ENCODE measurements around the gene COL1A1. TPM values are rescaled to one million over a fixed set of nuclear protein-coding genes. Genes with fewer than 3 reads are reported as not detected.

COL1A1 gene
- polyA plus RNA-seq, 1 of the 3 experiments (the other 2 are of a cell fraction), result 1,461 TPM

GRCh38 chr17:50157891-50158290 is 43.5 kb downstream of the COL1A1 start:
- Histone ChIP-seq H3F3A (replicated peaks; ENCODE audit: insufficient read depth) (peaks cover 24% of the 10 kb centered on the region), H3K9me3 (no peaks in the 10 kb centered on the region), H3K27me3 (ENCODE audit: insufficient read depth) (no peaks in the 10 kb centered on the region), H2AFZ (ENCODE audit: low read depth) (no peak overlapping the region), H3K9me2 (no peaks in the 10 kb centered on the region), H3K79me2 (ENCODE audit: insufficient read depth) (no peaks in the 10 kb centered on the region), H4K20me1 (ENCODE audit: insufficient read depth) (no peaks in the 10 kb centered on the region), H3K27ac (ENCODE audit: low read depth in 2 of 2, low read length in 1 of 2) (no peak overlapping the region), H3K9ac (no peak overlapping the region), H3K4me1 (ENCODE audit: control insufficient read depth in 1 of 2, insufficient read depth in 2 of 2, low read depth in 1 of 2, low read length in 1 of 2) (peaks cover 19 to 30% of the 10 kb centered on the region in 2 experiments; a peak in 3 of 4 replicates), H3K4me2 (no peak overlapping the region), H3K36me3 (replicated peaks in 1 of 2; ENCODE audit: control insufficient read depth in 1 of 2, insufficient read depth in 2 of 2, low read length in 1 of 2) (no peaks in the 10 kb centered on the region), H3K4me3 (ENCODE audit: low read depth in 2 of 2, low read length in 1 of 2) (no peak overlapping the region)
- no peak for DNase-seq
- POLR2A ChIA-PET, result no interaction called here
- TF ChIP-seq MXI1 (IDR thresholded peaks at IDR 0.05; ENCODE audit: low read depth, low read length), result no peak
- TF ChIP-seq GATA2 (CRISPR knock-in tag; IDR thresholded peaks at IDR 0.05), result no peak
- TF ChIP-seq JUND (IDR thresholded peaks at IDR 0.05), result no peak
- TF ChIP-seq YY1 (IDR thresholded peaks at IDR 0.05; ENCODE audit: low read depth), result no peak
- TF ChIP-seq NFIC (IDR thresholded peaks at IDR 0.05; ENCODE audit: borderline replicate concordance), result no peak
- no peak for TF ChIP-seq USF2 (IDR thresholded peaks at IDR 0.05; ENCODE audit: borderline replicate concordance, low read depth, low read length)
- no peak for TF ChIP-seq ZBTB33 (IDR thresholded peaks at IDR 0.05; ENCODE audit: borderline replicate concordance, low read depth)
- no peak for TF ChIP-seq MEF2A (IDR thresholded peaks at IDR 0.05; ENCODE audit: borderline replicate concordance, low read depth)
- CTCF ChIA-PET, result interaction anchor here (1.1 to 1.9 kb wide), 6 partner anchors 12 to 64 kb away, joined by 3 to 9 read pairs (median 4); no protein-coding TSS in a partner anchor
- WGBS (ENCODE audit: low lambda C conversion rate), result 82% methylated on average over 4 of the region's 4 CpGs

- Histone ChIP-seq H3K9ac (no peak overlapping the region; the same call in 1 of the 2 replicates), H3K9me2 (no peaks in the 10 kb centered on the region), H3K79me2 (ENCODE audit: insufficient read depth) (peaks cover 5% of the 10 kb centered on the region), H2AFZ (ENCODE audit: low read depth) (peak overlapping the region; percentile 44), H3K9me3 (no peaks in the 10 kb centered on the region), H3K27ac (ENCODE audit: low read depth in 2 of 2, low read length in 1 of 2) (no peak overlapping the region), H4K20me1 (ENCODE audit: insufficient read depth) (no peaks in the 10 kb centered on the region), H3K27me3 (ENCODE audit: insufficient read depth) (no peaks in the 10 kb centered on the region), H3K4me3 (ENCODE audit: low read depth in 2 of 2, low read length in 1 of 2) (no peak overlapping the region), H3K4me2 (peak overlapping the region; percentile 36; the same call in 1 of the 2 replicates), H3K36me3 (replicated peaks in 1 of 2; ENCODE audit: control insufficient read depth in 1 of 2, insufficient read depth in 2 of 2, low read length in 1 of 2) (no peaks in the 10 kb centered on the region), H3K4me1 (ENCODE audit: control insufficient read depth in 1 of 2, insufficient read depth in 2 of 2, low read depth in 1 of 2, low read length in 1 of 2) (peaks cover 23 to 34% of the 10 kb centered on the region in 2 experiments; a peak in 3 of 4 replicates), H3F3A (replicated peaks; ENCODE audit: insufficient read depth) (peaks cover 29% of the 10 kb centered on the region)
- no peak for TF ChIP-seq PBX3 (IDR thresholded peaks at IDR 0.05)
- TF ChIP-seq USF2 (IDR thresholded peaks at IDR 0.05; ENCODE audit: borderline replicate concordance, low read depth, low read length), result no peak
- TF ChIP-seq MXI1 (IDR thresholded peaks at IDR 0.05; ENCODE audit: low read depth, low read length), result no peak
- TF ChIP-seq POLR2AphosphoS5 (IDR thresholded peaks at IDR 0.05; ENCODE audit: low read depth, low read length), result no peak
- no peak for TF ChIP-seq GATA2 (CRISPR knock-in tag; IDR thresholded peaks at IDR 0.05)
- TF ChIP-seq CTCF (IDR thresholded peaks at IDR 0.05), result no peak
- no peak for TF ChIP-seq MAX (IDR thresholded peaks at IDR 0.05; ENCODE audit: low read depth)
- no peak for TF ChIP-seq RCOR1 (IDR thresholded peaks at IDR 0.05; ENCODE audit: low read length)
- no peak for TF ChIP-seq TCF12 (IDR thresholded peaks at IDR 0.05)
- TF ChIP-seq REST (IDR thresholded peaks at IDR 0.05; ENCODE audit: low read depth, low read length), result no peak
- WGBS (ENCODE audit: low lambda C conversion rate), result 85% methylated on average over 8 of the region's 8 CpGs
- ChIA-PET POLR2A (no interaction called here), CTCF (interaction anchor here (1.4 to 12.8 kb wide), 6 partner anchors 9 to 61 kb away, joined by 5 to 169 read pairs (median 13); partner anchors contain the start of gene COL1A1)
- DNase-seq, result no peak
Measured at GRCh38 chr17:50155115-50155819, 46.2 kb downstream of the COL1A1 start.
